HS-27A (cell line): ENCODE results near the gene SMG7.
"Not testable (repeated sequence)": the region's sequence is repeated elsewhere in the genome, so short reads cannot be mapped to it uniquely, and the experiment has no call there.

ENCODE experiments used
- DNase-seq: peaks from one replicate; pipeline ENCODE4 v3.0.0-alpha.2; 2012; ENCODE audit warnings: low read depth, missing footprints

The SMG7 gene

DNA sequence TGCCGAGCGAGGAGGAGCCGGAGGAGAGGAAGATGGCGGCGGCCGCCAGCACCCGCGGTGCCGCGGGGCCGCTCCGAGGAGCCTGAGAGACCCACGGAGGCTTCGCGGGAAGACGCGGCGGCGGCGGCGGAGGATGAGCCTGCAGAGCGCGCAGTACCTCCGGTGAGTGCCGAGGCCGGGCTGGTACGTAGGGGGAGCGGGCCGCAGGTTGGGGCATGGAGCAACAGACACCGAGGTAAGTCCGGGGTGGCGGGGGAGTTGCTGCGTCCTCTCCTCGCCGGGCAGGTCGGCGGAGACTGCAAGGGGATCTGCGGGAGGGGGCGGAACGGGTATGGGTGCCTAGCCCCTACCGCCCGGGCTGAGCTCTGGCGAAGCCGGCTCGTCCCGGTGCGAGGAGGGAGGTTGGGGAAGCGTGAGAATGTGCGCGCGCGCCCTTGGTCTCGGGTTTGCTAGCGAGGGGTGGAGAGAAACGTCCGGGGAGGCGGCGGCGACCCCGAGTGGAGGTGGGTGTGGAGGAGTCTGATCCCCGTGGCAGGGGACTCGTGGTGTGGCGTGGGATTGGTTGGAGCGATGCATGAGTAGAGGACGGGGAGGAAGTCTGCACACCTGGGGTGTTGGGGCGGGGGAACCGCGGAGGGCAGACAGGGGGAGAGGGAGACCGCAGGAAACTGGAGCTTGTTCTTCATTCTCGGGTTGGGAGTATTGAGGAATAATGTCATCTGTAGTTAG lies at the start of gene SMG7:
Gene SMG7 (plus strand): TSS at position 12 of the 729 bp plus-strand sequence. CDS start 122 bp downstream, at position 134.
- no peak for DNase-seq

GRCh38 chr1:183423541-183423940 lies 48.8 kb upstream of the SMG7 start:
- DNase-seq, result no peak

DNA sequence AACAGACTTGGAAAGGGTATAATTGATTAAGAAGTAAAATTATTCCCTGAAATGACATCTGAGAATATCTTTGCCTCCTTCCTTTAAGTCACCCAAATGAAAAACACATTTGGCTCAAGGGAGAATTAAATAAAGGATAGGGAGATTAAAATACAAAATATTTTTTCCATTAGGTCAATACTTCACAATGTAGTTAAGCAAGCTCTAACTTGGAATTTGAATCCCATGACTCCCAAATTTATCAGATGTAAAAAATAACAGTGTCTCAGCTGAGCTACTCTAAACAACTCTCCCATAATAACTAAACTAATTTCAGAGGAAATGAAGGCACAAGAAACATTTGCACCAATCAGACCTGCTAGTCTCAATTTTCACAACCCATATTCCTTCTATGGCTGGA lies 47.6 kb upstream of the SMG7 start:
- no peak for DNase-seq

DNA sequence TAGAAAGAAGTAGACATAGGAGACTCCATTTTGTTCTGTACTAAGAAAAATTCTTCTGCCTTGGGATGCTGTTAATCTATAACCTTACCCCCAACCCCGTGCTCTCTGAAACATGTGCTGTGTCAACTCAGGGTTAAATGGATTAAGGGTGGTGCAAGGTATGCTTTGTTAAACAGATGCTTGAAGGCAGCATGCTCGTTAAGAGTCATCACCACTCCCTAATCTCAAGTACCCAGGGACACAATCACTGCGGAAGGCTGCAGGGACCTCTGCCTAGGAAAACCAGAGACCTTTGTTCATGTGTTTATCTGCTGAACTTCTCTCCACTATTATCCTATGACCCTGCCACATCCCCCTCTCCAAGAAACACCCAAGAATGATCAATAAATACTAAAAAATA lies 44.7 kb upstream of the SMG7 start:
- not testable (repeated sequence) for DNase-seq

- no peak for DNase-seq
These were observed 40.3 kb upstream of the SMG7 start for GRCh38 chr1:183431840-183432547.

DNA sequence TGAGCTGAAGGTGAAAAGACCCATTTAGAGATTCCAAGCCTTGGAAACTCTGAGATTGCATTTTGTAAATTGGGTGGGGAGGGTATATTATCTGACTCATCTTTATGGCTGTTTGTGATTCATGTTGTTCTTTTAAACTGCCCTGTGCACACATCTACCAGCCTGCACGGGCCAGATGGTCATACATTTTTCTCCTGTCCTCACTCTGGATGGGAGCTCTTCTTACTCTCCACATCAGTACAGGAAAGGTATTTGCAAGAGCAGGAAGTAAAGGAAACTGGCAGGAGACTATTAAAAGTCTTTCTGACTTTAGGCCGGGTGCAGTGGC lies 39.8 kb upstream of the SMG7 start:
- DNase-seq, result no peak

GRCh38 chr1:183433703-183434102 lies 38.6 kb upstream of the SMG7 start:
- no peak for DNase-seq

GRCh38 chr1:183435497-183435896 lies 36.8 kb upstream of the SMG7 start:
- DNase-seq, result no peak

GRCh38 chr1:183438060-183438459 lies 34.2 kb upstream of the SMG7 start:
- DNase-seq, result no peak

- DNase-seq, result no peak
These were observed 29.3 kb upstream of the SMG7 start for GRCh38 chr1:183443011-183443410.

DNA sequence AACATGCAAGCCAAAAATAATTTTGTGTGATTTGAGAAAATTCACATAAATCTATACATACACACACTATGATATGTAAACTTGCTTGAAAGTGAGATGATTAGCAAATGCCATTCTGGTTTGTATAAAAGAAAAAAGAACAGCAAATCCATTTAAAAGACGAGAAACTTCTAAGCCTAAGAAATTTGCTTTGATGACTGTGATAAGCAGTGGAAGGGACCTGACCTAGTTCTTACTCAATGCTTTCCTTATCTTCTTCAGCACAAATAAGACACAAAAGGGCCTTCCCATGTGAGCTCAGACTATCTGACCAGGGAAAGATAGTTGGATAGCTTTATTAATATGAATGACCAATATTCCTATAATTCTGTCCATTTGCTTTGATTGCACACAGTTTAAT lies 28.8 kb upstream of the SMG7 start:
- DNase-seq, result no peak

DNA sequence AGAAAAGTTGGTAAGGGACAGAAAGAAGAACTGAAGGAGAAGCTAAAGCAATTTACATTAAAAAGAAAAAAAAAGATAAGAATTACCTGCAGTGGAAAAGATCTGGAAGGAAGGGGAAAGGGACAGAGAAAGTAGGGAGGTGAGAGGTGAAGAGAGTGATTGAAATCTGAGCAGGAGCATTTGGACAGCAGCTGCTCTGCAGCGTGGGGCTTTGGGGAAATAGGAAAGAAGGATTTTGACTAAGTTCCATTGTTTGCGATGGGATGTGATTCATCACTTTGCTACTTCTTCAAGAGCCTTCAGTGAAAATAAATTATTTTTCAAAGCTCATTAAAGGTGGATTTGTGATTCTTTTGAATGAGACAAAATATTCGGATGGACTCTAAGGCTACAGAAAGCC lies 28.1 kb upstream of the SMG7 start:
- DNase-seq, result no peak

GRCh38 chr1:183449223-183449770 lies 23.0 kb upstream of the SMG7 start:
- no peak for DNase-seq

GRCh38 chr1:183450093-183450492 lies 22.2 kb upstream of the SMG7 start:
- no peak for DNase-seq

DNA sequence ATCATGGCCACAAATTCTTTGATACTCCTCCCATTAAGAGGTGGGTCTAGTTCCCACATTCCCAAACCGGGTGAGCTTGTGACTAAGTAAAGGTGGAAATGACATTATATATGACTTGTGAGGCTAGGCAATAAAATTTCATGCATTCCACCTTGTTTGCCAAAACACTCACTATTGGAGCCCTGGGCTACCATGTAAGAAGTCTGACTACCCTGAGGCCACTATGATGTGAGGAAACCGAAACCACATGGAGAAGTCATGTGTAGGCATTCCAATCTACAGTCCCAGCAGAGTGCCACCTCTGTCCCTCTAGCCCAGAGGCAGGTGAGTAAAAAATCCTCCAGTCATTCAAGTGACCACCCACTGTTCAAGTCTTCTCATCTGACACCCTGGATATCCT lies 17.9 kb upstream of the SMG7 start:
- DNase-seq, result no peak

DNA sequence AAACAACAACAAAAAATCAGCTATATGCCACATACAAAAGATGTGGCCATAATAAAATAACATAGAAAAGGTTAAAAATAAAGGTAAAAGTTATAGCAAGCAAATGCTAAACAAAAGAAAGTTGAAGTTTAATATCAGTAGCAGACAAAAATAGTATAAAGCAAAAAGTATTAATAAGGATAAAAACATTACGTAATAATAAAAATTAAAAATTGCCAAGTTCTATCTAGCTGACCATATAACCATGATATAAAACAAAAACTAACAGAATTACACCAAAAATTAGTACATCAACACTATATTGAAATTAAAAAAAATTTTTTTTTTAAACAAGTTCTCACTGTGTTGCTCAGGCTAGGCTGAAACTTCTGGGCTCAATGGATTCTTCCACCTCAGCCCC lies 15.5 kb upstream of the SMG7 start:
- DNase-seq, result no peak

GRCh38 chr1:183457449-183457848 lies 14.8 kb upstream of the SMG7 start:
- DNase-seq, result no peak

- DNase-seq, result no peak
These were observed 11.7 kb upstream of the SMG7 start for GRCh38 chr1:183460596-183460995.

DNA sequence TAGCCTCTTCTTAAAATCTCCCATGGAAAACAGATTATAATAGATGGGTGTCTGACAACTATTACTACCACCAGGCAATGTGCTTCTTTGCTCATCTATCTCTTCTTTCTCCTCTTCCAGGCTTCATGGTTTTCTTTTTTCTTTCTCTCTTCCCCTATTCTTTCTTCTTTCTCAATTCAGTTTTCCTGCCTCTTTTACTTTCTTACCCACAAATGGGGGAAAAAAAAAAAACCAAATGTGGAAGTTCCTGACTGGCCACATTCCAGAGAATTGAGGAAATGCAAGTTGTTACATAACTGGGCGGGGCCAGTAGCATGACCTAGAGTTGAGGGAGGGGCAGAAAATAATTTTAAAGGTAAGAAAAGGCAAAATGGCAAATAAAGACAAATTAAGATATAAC lies 10.9 kb upstream of the SMG7 start:
- DNase-seq, result no peak

DNA sequence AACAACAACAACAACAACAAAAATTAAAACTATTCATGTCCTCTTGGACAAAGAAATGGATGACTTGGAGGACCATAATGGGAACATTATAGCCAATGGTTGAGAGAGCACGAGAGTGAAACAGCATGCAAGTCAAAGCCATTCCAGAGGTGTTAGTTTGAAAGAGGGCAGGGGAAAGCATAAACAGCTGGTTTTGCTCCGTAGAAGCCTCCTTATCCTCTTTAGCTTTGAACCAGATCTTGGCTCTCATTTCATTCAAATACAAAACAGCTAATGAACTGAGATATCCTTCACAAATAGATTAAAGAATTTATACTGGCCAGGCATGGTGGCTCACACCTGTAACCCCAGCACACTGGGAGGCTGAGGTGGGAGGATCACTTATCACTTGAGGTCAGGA lies 8.7 kb upstream of the SMG7 start:
- DNase-seq, result no peak

DNA sequence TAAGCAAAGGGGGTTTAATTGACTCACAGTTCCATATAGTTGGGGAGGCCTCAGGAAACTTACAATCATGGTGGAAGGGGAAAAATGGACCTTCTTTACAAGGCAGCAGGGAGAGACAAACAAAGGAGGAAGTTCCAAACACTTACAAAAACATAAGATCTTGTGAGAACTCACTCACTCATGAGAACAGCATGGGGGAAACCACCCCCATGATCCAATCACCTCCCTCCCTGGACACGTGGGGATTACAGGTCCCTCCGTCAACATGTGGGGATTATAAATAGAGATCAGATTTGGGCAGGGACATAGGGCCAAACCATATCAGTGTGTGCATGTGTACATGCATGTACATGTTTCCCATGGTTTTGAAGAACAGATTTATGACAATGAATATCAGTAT lies 5.5 kb upstream of the SMG7 start:
- DNase-seq, result no peak

GRCh38 chr1:183467687-183468086 lies 4.6 kb upstream of the SMG7 start:
- no peak for DNase-seq

- DNase-seq, result no peak
These were observed 1.9 kb upstream of the SMG7 start for GRCh38 chr1:183470147-183470960.
